HepG2 (cell line): ENCODE measurements around the gene CEBPA. TPM values are rescaled to one million over a fixed set of nuclear protein-coding genes. Genes with fewer than 3 reads are reported as not detected.
A peak's percentile ranks its signal among the peaks of the same experiment; 100 is the strongest.

Experiments
- CREB3 ChIP-seq: sonication (generic); formaldehyde crosslinking; IDR thresholded peaks from 2 replicates; pipeline ENCODE4 v1.5.0; 2020; ENCODE audit warnings: missing genetic modification reagents
- DNMT3B ChIP-seq: conservative IDR thresholded peaks from 2 replicates; pipeline ENCODE4 v1.6.1; 2016; ENCODE audit warnings: missing biosample characterization, control low read depth
- ETS1 ChIP-seq: sonication (generic); formaldehyde crosslinking; IDR thresholded peaks from 2 replicates; pipeline ENCODE4 v1.4.0; 2020; ENCODE audit warnings: missing genetic modification reagents
- ETV5 ChIP-seq: IDR thresholded peaks from 2 replicates; pipeline ENCODE4 v1.6.1; 2018; ENCODE audit warnings: missing biosample characterization, missing genetic modification reagents, inconsistent platforms, borderline replicate concordance
- FOXA1 ChIP-seq, 2 experiments: fragments of 450-650 bp in 1 of 2; sonication (generic) in 1 of 2; formaldehyde crosslinking in 1 of 2; IDR thresholded peaks; 2 replicates each; pipeline versions ENCODE4 v1.4.0 to v1.6.1; 2016 to 2020; ENCODE audit warnings: missing genetic modification reagents in 1 of 2
- KLF12 ChIP-seq: sonication (generic); formaldehyde crosslinking; IDR thresholded peaks from 2 replicates; pipeline ENCODE4 v1.4.0; 2020; ENCODE audit warnings: missing genetic modification reagents, borderline replicate concordance
- MXI1 ChIP-seq: IDR thresholded peaks from 3 replicates; pipeline ENCODE4 v1.6.1; 2012; ENCODE audit warnings: low read depth, low read length, inconsistent platforms, borderline replicate concordance
- MYC ChIP-seq: sonication (generic); formaldehyde crosslinking; IDR thresholded peaks from 2 replicates; pipeline ENCODE4 v1.9.0; 2021; ENCODE audit warnings: missing genetic modification reagents, borderline replicate concordance
- RXRB ChIP-seq: IDR thresholded peaks from 2 replicates; pipeline ENCODE4 v1.6.1; 2016; ENCODE audit warnings: borderline replicate concordance, missing genetic modification reagents, missing compliant biosample characterization
- SOX5 ChIP-seq: IDR thresholded peaks from 2 replicates; pipeline ENCODE4 v1.6.1; 2016; ENCODE audit warnings: borderline replicate concordance
- ZIK1 ChIP-seq: sonication (generic); formaldehyde crosslinking; IDR thresholded peaks from 2 replicates; pipeline ENCODE4 v1.5.0; 2020; ENCODE audit warnings: mild to moderate bottlenecking, low read depth, missing genetic modification reagents, borderline replicate concordance
- ZNF557 ChIP-seq: sonication (generic); formaldehyde crosslinking; IDR thresholded peaks from 2 replicates; pipeline ENCODE4 v1.4.0; 2020; ENCODE audit warnings: missing genetic modification reagents
- ZSCAN20 ChIP-seq: sonication (generic); formaldehyde crosslinking; IDR thresholded peaks from 2 replicates; pipeline ENCODE4 v1.4.0; 2020; ENCODE audit warnings: missing genetic modification reagents, mild to moderate bottlenecking, borderline replicate concordance
- ZZZ3 ChIP-seq: sonication (generic); formaldehyde crosslinking; IDR thresholded peaks from 2 replicates; pipeline ENCODE4 v1.4.0; 2020; ENCODE audit warnings: missing genetic modification reagents, mild to moderate bottlenecking, borderline replicate concordance
- polyA plus RNA-seq, 8 experiments: library from polyadenylated mRNA; depleted of rRNA in 3 of 8; stranded (reverse) in 7 of 8; unstranded in 1 of 8; fragments of >200 nt; fragmentation: Illumina TruSeq in 4 of 8; extraction: Trizol in 4 of 8; gene quantifications; 2 replicates each; pipeline versions ENCODE4 v1.2.1 to v1.2.3, GENCODE V29; 2011 to 2016; ENCODE audit warnings: low read depth in 4 of 8, missing spikeins in 1 of 8, mixed read lengths in 1 of 8; ENCODE audit not compliant: insufficient read depth in 1 of 8
- total RNA-seq, 5 experiments: library from RNA; depleted of rRNA; stranded (reverse); fragments of >200 nt; fragmentation: Illumina TruSeq; extraction: Trizol; gene quantifications; 2 replicates each; pipeline ENCODE4 v1.2.3, GENCODE V29; 2016; ENCODE audit warnings: low read depth in 1 of 5
- TF ChIP-seq, protein P1 (sequence below): IDR thresholded peaks from 2 replicates; pipeline ENCODE4 v1.6.1; 2016; ENCODE audit warnings: low read depth, control low read depth
- TF ChIP-seq, protein P2 (sequence below): sonication (generic); formaldehyde crosslinking; IDR thresholded peaks from 2 replicates; pipeline ENCODE4 v1.4.0; 2020; ENCODE audit warnings: missing genetic modification reagents, borderline replicate concordance
- TF ChIP-seq, protein P3 (sequence below): sonication (generic); formaldehyde crosslinking; IDR thresholded peaks from 2 replicates; pipeline ENCODE4 v1.5.1; 2020; ENCODE audit warnings: mild to moderate bottlenecking, missing genetic modification reagents, moderate library complexity

Gene CEBPA
- total and polyA plus RNA-seq, 2 of the 13 experiments (the other 11 are each of a cell fraction or from before 2014, with no cell fraction given) = 24.8 to 103 TPM

GRCh38 chr19:33302175-33302973 lies at the start of gene CEBPA (continued):
- TF ChIP-seq ZIK1 (CRISPR knock-in tag) = no peak; the same call in 1 of the 2 replicates
- TF ChIP-seq RXRB = peak; percentile 53; the same call in 1 of the 2 replicates
- TF ChIP-seq, protein P1, sequence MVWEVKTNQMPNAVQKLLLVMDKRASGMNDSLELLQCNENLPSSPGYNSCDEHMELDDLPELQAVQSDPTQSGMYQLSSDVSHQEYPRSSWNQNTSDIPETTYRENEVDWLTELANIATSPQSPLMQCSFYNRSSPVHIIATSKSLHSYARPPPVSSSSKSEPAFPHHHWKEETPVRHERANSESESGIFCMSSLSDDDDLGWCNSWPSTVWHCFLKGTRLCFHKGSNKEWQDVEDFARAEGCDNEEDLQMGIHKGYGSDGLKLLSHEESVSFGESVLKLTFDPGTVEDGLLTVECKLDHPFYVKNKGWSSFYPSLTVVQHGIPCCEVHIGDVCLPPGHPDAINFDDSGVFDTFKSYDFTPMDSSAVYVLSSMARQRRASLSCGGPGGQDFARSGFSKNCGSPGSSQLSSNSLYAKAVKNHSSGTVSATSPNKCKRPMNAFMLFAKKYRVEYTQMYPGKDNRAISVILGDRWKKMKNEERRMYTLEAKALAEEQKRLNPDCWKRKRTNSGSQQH (CRISPR knock-in tag) = peak; percentile 20; the same call in 1 of the 2 replicates
- peak; percentile 33; the same call in 1 of the 2 replicates for TF ChIP-seq SOX5 (CRISPR knock-in tag)
- peak; percentile 38; the same call in 1 of the 2 replicates for TF ChIP-seq ETV5 (CRISPR knock-in tag)
- no peak for TF ChIP-seq FOXA1 (IDR thresholded peaks at IDR 0.05)
- TF ChIP-seq FOXA1 (CRISPR knock-in tag; IDR thresholded peaks at IDR 0.05) = no peak
- TF ChIP-seq DNMT3B = no peak
- TF ChIP-seq MYC (CRISPR knock-in tag) = peak; percentile 89
- TF ChIP-seq ZSCAN20 (CRISPR knock-in tag) = no peak
- TF ChIP-seq KLF12 (CRISPR knock-in tag) = peak; percentile 82; the same call in 1 of the 2 replicates
- TF ChIP-seq ETS1 (CRISPR knock-in tag) = peak; percentile 59; the same call in 1 of the 2 replicates
- TF ChIP-seq, protein P2, sequence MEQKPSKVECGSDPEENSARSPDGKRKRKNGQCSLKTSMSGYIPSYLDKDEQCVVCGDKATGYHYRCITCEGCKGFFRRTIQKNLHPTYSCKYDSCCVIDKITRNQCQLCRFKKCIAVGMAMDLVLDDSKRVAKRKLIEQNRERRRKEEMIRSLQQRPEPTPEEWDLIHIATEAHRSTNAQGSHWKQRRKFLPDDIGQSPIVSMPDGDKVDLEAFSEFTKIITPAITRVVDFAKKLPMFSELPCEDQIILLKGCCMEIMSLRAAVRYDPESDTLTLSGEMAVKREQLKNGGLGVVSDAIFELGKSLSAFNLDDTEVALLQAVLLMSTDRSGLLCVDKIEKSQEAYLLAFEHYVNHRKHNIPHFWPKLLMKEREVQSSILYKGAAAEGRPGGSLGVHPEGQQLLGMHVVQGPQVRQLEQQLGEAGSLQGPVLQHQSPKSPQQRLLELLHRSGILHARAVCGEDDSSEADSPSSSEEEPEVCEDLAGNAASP (CRISPR knock-in tag) = peak; percentile 42; the same call in 1 of the 2 replicates
- TF ChIP-seq ZNF557 (CRISPR knock-in tag) = no peak; the same call in 1 of the 2 replicates
- TF ChIP-seq MXI1 = peak; percentile 80; the same call in 2 of the 3 replicates
- peak; percentile 38 for TF ChIP-seq CREB3 (CRISPR knock-in tag)
- TF ChIP-seq ZZZ3 (CRISPR knock-in tag) = no peak
- TF ChIP-seq, protein P3, sequence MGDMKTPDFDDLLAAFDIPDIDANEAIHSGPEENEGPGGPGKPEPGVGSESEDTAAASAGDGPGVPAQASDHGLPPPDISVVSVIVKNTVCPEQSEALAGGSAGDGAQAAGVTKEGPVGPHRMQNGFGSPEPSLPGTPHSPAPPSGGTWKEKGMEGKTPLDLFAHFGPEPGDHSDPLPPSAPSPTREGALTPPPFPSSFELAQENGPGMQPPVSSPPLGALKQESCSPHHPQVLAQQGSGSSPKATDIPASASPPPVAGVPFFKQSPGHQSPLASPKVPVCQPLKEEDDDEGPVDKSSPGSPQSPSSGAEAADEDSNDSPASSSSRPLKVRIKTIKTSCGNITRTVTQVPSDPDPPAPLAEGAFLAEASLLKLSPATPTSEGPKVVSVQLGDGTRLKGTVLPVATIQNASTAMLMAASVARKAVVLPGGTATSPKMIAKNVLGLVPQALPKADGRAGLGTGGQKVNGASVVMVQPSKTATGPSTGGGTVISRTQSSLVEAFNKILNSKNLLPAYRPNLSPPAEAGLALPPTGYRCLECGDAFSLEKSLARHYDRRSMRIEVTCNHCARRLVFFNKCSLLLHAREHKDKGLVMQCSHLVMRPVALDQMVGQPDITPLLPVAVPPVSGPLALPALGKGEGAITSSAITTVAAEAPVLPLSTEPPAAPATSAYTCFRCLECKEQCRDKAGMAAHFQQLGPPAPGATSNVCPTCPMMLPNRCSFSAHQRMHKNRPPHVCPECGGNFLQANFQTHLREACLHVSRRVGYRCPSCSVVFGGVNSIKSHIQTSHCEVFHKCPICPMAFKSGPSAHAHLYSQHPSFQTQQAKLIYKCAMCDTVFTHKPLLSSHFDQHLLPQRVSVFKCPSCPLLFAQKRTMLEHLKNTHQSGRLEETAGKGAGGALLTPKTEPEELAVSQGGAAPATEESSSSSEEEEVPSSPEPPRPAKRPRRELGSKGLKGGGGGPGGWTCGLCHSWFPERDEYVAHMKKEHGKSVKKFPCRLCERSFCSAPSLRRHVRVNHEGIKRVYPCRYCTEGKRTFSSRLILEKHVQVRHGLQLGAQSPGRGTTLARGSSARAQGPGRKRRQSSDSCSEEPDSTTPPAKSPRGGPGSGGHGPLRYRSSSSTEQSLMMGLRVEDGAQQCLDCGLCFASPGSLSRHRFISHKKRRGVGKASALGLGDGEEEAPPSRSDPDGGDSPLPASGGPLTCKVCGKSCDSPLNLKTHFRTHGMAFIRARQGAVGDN (CRISPR knock-in tag) = peak; percentile 66
